ENCODE data around the gene GRID2. TPM values are rescaled to one million over a fixed set of nuclear protein-coding genes. Genes with fewer than 3 reads are reported as not detected.

Gene GRID2
- polyA plus RNA-seq, 1 of the 3 experiments (the other 2 are of a cell fraction), result not detected

DNA sequence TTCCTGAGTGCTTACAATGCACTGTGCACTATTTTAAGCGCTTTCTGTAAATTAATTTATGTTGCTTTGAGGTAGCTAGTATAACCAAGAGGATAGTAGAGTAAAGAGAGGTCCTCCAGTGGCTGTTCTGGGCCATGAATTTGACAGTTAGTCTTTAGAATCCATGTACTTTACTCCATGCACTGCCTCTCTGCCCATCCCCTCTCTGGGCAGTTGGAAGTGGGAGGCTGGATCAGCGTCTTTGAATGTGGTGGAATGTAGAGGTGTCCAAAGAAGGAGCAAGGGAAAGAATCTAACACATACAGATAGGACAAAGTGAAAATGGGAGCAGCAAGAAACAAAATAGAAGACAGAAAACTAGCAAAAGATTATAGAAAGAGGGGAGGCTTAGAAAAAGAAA, 712.6 kb downstream of the GRID2 start:
- no peaks in the 10 kb centered on the region for H3K4me1 ChIP-seq (ENCODE audit: control insufficient read depth in 1 of 2, insufficient read depth in 2 of 2, low read depth in 1 of 2, low read length in 1 of 2)
- no peak overlapping the region for H2AFZ ChIP-seq (ENCODE audit: low read depth)
- no peaks in the 10 kb centered on the region for H3K79me2 ChIP-seq (ENCODE audit: insufficient read depth)
- no peaks in the 10 kb centered on the region for H3K36me3 ChIP-seq (replicated peaks in 1 of 2; ENCODE audit: control insufficient read depth in 1 of 2, insufficient read depth in 2 of 2, low read length in 1 of 2)
- H3F3A ChIP-seq (replicated peaks; ENCODE audit: insufficient read depth), result no peaks in the 10 kb centered on the region
- no peak overlapping the region for H3K27ac ChIP-seq (ENCODE audit: low read depth in 2 of 2, low read length in 1 of 2)
- ChIA-PET CTCF (no interaction called here), POLR2A (no interaction called here)
- H3K27me3 ChIP-seq (ENCODE audit: insufficient read depth), result no peaks in the 10 kb centered on the region
- H3K4me2 ChIP-seq, result no peak overlapping the region
- no peak for DNase-seq
- no peak overlapping the region for H3K4me3 ChIP-seq (ENCODE audit: low read depth in 2 of 2, low read length in 1 of 2)
- H4K20me1 ChIP-seq (ENCODE audit: insufficient read depth), result no peaks in the 10 kb centered on the region
- no peaks in the 10 kb centered on the region for H3K9me3 ChIP-seq
- no peak for TF ChIP-seq RCOR1 (IDR thresholded peaks at IDR 0.05; ENCODE audit: low read length)
- TF ChIP-seq, protein P1, sequence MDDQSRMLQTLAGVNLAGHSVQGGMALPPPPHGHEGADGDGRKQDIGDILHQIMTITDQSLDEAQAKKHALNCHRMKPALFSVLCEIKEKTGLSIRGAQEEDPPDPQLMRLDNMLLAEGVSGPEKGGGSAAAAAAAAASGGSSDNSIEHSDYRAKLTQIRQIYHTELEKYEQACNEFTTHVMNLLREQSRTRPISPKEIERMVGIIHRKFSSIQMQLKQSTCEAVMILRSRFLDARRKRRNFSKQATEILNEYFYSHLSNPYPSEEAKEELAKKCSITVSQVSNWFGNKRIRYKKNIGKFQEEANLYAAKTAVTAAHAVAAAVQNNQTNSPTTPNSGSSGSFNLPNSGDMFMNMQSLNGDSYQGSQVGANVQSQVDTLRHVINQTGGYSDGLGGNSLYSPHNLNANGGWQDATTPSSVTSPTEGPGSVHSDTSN (IDR thresholded peaks at IDR 0.05), result no peak
- no peak for TF ChIP-seq SIN3A (IDR thresholded peaks at IDR 0.05; ENCODE audit: borderline replicate concordance, low read depth, low read length)
- no peak for TF ChIP-seq FOXJ3 (CRISPR knock-in tag; IDR thresholded peaks at IDR 0.05)
- TF ChIP-seq, protein P2, sequence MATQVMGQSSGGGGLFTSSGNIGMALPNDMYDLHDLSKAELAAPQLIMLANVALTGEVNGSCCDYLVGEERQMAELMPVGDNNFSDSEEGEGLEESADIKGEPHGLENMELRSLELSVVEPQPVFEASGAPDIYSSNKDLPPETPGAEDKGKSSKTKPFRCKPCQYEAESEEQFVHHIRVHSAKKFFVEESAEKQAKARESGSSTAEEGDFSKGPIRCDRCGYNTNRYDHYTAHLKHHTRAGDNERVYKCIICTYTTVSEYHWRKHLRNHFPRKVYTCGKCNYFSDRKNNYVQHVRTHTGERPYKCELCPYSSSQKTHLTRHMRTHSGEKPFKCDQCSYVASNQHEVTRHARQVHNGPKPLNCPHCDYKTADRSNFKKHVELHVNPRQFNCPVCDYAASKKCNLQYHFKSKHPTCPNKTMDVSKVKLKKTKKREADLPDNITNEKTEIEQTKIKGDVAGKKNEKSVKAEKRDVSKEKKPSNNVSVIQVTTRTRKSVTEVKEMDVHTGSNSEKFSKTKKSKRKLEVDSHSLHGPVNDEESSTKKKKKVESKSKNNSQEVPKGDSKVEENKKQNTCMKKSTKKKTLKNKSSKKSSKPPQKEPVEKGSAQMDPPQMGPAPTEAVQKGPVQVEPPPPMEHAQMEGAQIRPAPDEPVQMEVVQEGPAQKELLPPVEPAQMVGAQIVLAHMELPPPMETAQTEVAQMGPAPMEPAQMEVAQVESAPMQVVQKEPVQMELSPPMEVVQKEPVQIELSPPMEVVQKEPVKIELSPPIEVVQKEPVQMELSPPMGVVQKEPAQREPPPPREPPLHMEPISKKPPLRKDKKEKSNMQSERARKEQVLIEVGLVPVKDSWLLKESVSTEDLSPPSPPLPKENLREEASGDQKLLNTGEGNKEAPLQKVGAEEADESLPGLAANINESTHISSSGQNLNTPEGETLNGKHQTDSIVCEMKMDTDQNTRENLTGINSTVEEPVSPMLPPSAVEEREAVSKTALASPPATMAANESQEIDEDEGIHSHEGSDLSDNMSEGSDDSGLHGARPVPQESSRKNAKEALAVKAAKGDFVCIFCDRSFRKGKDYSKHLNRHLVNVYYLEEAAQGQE (IDR thresholded peaks at IDR 0.05; ENCODE audit: low read depth, low read length), result no peak
- TF ChIP-seq EP300 (IDR thresholded peaks at IDR 0.05; ENCODE audit: borderline replicate concordance in 1 of 2, low read depth in 1 of 2, low read length in 1 of 2), result no peak
- TF ChIP-seq SMC3 (IDR thresholded peaks at IDR 0.05; ENCODE audit: low read depth, low read length), result no peak
- TF ChIP-seq, protein P3, sequence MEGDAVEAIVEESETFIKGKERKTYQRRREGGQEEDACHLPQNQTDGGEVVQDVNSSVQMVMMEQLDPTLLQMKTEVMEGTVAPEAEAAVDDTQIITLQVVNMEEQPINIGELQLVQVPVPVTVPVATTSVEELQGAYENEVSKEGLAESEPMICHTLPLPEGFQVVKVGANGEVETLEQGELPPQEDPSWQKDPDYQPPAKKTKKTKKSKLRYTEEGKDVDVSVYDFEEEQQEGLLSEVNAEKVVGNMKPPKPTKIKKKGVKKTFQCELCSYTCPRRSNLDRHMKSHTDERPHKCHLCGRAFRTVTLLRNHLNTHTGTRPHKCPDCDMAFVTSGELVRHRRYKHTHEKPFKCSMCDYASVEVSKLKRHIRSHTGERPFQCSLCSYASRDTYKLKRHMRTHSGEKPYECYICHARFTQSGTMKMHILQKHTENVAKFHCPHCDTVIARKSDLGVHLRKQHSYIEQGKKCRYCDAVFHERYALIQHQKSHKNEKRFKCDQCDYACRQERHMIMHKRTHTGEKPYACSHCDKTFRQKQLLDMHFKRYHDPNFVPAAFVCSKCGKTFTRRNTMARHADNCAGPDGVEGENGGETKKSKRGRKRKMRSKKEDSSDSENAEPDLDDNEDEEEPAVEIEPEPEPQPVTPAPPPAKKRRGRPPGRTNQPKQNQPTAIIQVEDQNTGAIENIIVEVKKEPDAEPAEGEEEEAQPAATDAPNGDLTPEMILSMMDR (IDR thresholded peaks at IDR 0.05), result no peak
- no peak for TF ChIP-seq GATA2 (CRISPR knock-in tag; IDR thresholded peaks at IDR 0.05)
- TF ChIP-seq RFX5 (IDR thresholded peaks at IDR 0.05; ENCODE audit: low read length), result no peak
- no peak for TF ChIP-seq FOSL2 (IDR thresholded peaks at IDR 0.05; ENCODE audit: borderline replicate concordance, low read depth)
- TF ChIP-seq ELF1 (IDR thresholded peaks at IDR 0.05), result no peak
- no peak for TF ChIP-seq TAF1 (IDR thresholded peaks at IDR 0.05; ENCODE audit: borderline replicate concordance, low read depth, low read length)
- TF ChIP-seq FOXM1 (IDR thresholded peaks at IDR 0.05; ENCODE audit: low read depth), result no peak
- TF ChIP-seq EZH2phosphoT487 (IDR thresholded peaks at IDR 0.05; ENCODE audit: borderline replicate concordance, low read depth), result no peak
- TF ChIP-seq, protein P4, sequence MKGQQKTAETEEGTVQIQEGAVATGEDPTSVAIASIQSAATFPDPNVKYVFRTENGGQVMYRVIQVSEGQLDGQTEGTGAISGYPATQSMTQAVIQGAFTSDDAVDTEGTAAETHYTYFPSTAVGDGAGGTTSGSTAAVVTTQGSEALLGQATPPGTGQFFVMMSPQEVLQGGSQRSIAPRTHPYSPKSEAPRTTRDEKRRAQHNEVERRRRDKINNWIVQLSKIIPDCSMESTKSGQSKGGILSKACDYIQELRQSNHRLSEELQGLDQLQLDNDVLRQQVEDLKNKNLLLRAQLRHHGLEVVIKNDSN (IDR thresholded peaks at IDR 0.05; ENCODE audit: borderline replicate concordance, low read depth), result no peak
- no peaks in the 10 kb centered on the region for H3K9me2 ChIP-seq
- no peak overlapping the region for H3K9ac ChIP-seq
- 40% methylated on average over 2 of the region's 2 CpGs for WGBS (ENCODE audit: low lambda C conversion rate)

Data from SK-N-SH (cell line).